ENCODE data around the gene CALCOCO1. TPM values are rescaled to one million over a fixed set of nuclear protein-coding genes. Genes with fewer than 3 reads are reported as not detected.

CALCOCO1 gene
- total and polyA plus RNA-seq, 9 donors, result 52.2 to 202 (median 142) TPM

GRCh38 chr12:53677016-53677799 is 50.0 kb downstream of the CALCOCO1 start:
- H3K4me3 ChIP-seq, result peak overlapping the region; percentile 90
- no peaks in the 10 kb centered on the region for H3K9me3 ChIP-seq
- no peaks in the 10 kb centered on the region for H3K27me3 ChIP-seq
- 4 to 6% (median 5%) methylated on average over 51 of the region's 51 CpGs for WGBS, 3 donors
- peak; percentile 42 to 69 (median 51) for DNase-seq
- TF ChIP-seq EP300 (IDR thresholded peaks at IDR 0.05) (no peak), CTCF (IDR thresholded peaks at IDR 0.05) (no peak), POLR2A (IDR thresholded peaks at IDR 0.05) (no peak)
- no peaks in the 10 kb centered on the region for H3K36me3 ChIP-seq
- H3K4me1 ChIP-seq (ENCODE audit: insufficient read depth), result peaks cover 11% of the 10 kb centered on the region
- intact Hi-C loops (cut with DNase I), result loop anchor here in 3 of 4 donors (5.0 to 10.0 kb wide), 3 partner anchors 50 to 135 kb away; partner anchors contain the start of gene ATF7 (in 2 of the 3)
- H3K27ac ChIP-seq, result peak overlapping the region; percentile 88 to 95

- 2 to 3% (median 2%) methylated on average over 14 to 15 of the region's 15 CpGs for WGBS, 3 donors
- intact Hi-C loops (cut with DNase I), result loop anchor here (1.0 to 10.0 kb wide), 4 partner anchors 49 to 134 kb away; partner anchors contain the start of gene ATF7 (in 2 of the 4)
- peaks cover 11% of the 10 kb centered on the region for H3K4me1 ChIP-seq (ENCODE audit: insufficient read depth)
- peak overlapping the region; percentile 88 to 95 for H3K27ac ChIP-seq
- H3K4me3 ChIP-seq, result peak overlapping the region; percentile 90
- no peaks in the 10 kb centered on the region for H3K9me3 ChIP-seq
- DNase-seq, result peak; percentile 66 to 79 (median 71)
- TF ChIP-seq CTCF (IDR thresholded peaks at IDR 0.05), result no peak
- no peak for TF ChIP-seq EP300 (IDR thresholded peaks at IDR 0.05)
- no peak for TF ChIP-seq POLR2A (IDR thresholded peaks at IDR 0.05)
- no peaks in the 10 kb centered on the region for H3K27me3 ChIP-seq
- no peaks in the 10 kb centered on the region for H3K36me3 ChIP-seq
These were observed 50.6 kb downstream of the CALCOCO1 start for GRCh38 chr12:53676656-53677015.

GRCh38 chr12:53675701-53676607 is 51.3 kb downstream of the CALCOCO1 start, which contains the start of gene ATP5MC2:
TSS of gene ATP5MC2 (minus strand) at chr12:53676083. CDS start at chr12:53672614, 3,469 bp downstream.
- Histone ChIP-seq H3K27ac (peak within 1 kb of the TSS; percentile 88 to 95), H3K27me3 (no peaks in the 10 kb centered on the region), H3K36me3 (no peaks in the 10 kb centered on the region), H3K9me3 (no peaks in the 10 kb centered on the region), H3K4me1 (ENCODE audit: insufficient read depth) (peaks cover 11% of the 10 kb centered on the region), H3K4me3 (peak within 1 kb of the TSS; percentile 90)
- WGBS, 3 donors, result 0% methylated on average over 61 of the region's 61 CpGs
- intact Hi-C loops (cut with DNase I), result loop anchor here (1.0 to 10.0 kb wide), 6 partner anchors 49 to 137 kb away; partner anchors contain the start of gene ATF7 (in 2 of the 4)
- TF ChIP-seq CTCF (IDR thresholded peaks at IDR 0.05) (peak; percentile 99 to 100 (median 100)), POLR2A (IDR thresholded peaks at IDR 0.05) (peak; percentile 67), EP300 (IDR thresholded peaks at IDR 0.05) (no peak)
- peak; percentile 96 to 98 (median 97) for DNase-seq
